ENCODE measurements around the gene DCST2. TPM values are rescaled to one million over a fixed set of nuclear protein-coding genes. Genes with fewer than 3 reads are reported as not detected.
A peak's percentile ranks its signal among the peaks of the same experiment; 100 is the strongest.

The DCST2 gene
- total and polyA plus RNA-seq, 7 experiments from 2014 or later: 0.22 to 3.3 (median 2.4) TPM; not detected in 2

GRCh38 chr1:154994591-154994990, 39.0 kb downstream of the DCST2 start:
- Histone ChIP-seq H3K9me3 (ENCODE audit: control insufficient read depth in 2 of 3, low read length in 3 of 3) (no peaks in the 10 kb centered on the region), H3K4me1 (ENCODE audit: control insufficient read depth in 2 of 2, insufficient read depth in 2 of 2, low read length in 2 of 2) (peaks cover 3 to 11% of the 10 kb centered on the region in 2 donors), H3K27me3 (ENCODE audit: control insufficient read depth in 2 of 2, insufficient read depth in 2 of 2, low read length in 2 of 2) (no peaks in the 10 kb centered on the region), H3K36me3 (ENCODE audit: control insufficient read depth in 2 of 3, insufficient read depth in 3 of 3, low read length in 3 of 3) (peaks cover 0 to 15% (median 3%) of the 10 kb centered on the region in 3 experiments), H3K4me3 (ENCODE audit: low read length) (no peak overlapping the region), H3K27ac (ENCODE audit: low read depth, low read length) (no peak overlapping the region)
- no peak overlapping the region for H3K4me3 Mint-ChIP-seq
- peak overlapping the region in 2 of 9 donors; percentile 6 to 16 for H3K27ac Mint-ChIP-seq
- intact Hi-C loops (cut with micrococcal nuclease): no loop called here
- no peaks in the 10 kb centered on the region for H3K9me3 Mint-ChIP-seq
- DNase-seq (no peak), ATAC-seq (no peak)
- peaks cover 13 to 32% (median 28%) of the 10 kb centered on the region in 7 donors for H3K4me1 Mint-ChIP-seq
- peaks cover 0 to 9% (median 2%) of the 10 kb centered on the region in 5 donors for H3K36me3 Mint-ChIP-seq
- CTCF ChIA-PET: interaction anchor here (1.4 to 17.9 kb wide), 5 partner anchors 12 to 63 kb away, joined by 4 to 291 read pairs (median 5); partner anchors contain the start of genes FLAD1 and PBXIP1
- no peaks in the 10 kb centered on the region for H3K27me3 Mint-ChIP-seq
- POLR2A ChIA-PET: interaction anchor here (0.7 to 18.2 kb wide), 11 partner anchors 10 to 58 kb away, joined by 3 to 270 read pairs (median 4); partner anchors contain the start of genes CKS1B, FLAD1, PMVK and PYGO2

- peaks cover 3 to 13% of the 10 kb centered on the region in 2 donors for H3K4me1 ChIP-seq (ENCODE audit: control insufficient read depth in 2 of 2, insufficient read depth in 2 of 2, low read length in 2 of 2)
- POLR2A ChIA-PET: interaction anchor here (0.7 to 18.2 kb wide), 11 partner anchors 10 to 58 kb away, joined by 3 to 270 read pairs (median 4); partner anchors contain the start of genes CKS1B, FLAD1, PMVK and PYGO2
Observed at GRCh38 chr1:154994269-154994587, 39.4 kb downstream of the DCST2 start.

DNA sequence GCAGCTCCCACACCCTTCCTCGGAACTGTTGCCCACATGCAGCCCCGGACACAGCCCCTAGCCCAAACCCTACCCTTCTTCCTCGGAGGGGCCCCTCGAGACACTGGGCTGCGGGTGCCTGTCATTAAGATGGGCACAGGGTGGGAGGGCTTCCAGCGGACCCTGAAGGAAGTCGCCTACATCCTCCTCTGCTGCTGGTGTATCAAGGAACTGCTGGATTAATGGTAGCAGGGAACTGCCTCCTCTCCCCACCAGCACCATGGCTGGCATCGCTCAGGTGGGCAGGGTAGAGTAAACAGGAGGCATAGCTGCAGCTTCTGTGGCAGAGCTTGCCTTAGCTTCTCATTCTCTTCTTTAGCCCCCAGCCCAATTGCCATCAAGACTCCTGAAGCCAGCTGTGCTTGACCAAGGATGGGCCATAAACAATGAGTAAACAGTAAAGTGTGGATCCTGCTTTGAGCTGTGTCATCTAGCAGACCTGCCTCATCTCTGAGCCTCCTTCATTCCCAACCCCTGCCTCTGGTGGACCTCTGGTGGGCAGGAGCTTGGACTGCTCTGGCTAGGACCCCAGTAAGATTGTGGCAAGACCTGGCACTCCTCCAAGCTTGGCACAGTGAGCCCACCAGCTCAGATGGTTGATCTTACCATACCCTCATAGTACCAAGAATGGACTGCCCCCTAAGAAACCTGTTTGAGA, 39.9 kb downstream of the DCST2 start, which contains the start of gene LENEP:
TSS of gene LENEP (plus strand) at position 15 of the 697 bp plus-strand sequence. CDS start at position 37, 22 bp downstream.
- no peak for ATAC-seq
- H3K36me3 Mint-ChIP-seq: peaks cover 0 to 17% (median 5%) of the 10 kb centered on the region in 5 donors
- Histone ChIP-seq H3K4me3 (ENCODE audit: low read length) (no peak within 1 kb of the TSS), H3K4me1 (ENCODE audit: control insufficient read depth in 2 of 2, insufficient read depth in 2 of 2, low read length in 2 of 2) (peaks cover 4 to 13% of the 10 kb centered on the region in 2 donors), H3K36me3 (ENCODE audit: control insufficient read depth in 2 of 3, insufficient read depth in 3 of 3, low read length in 3 of 3) (peaks cover under 1 to 24% (median 3%) of the 10 kb centered on the region in 3 experiments), H3K27ac (ENCODE audit: low read depth, low read length) (no peak within 1 kb of the TSS), H3K9me3 (ENCODE audit: control insufficient read depth in 2 of 3, low read length in 3 of 3) (no peaks in the 10 kb centered on the region), H3K27me3 (ENCODE audit: control insufficient read depth in 2 of 2, insufficient read depth in 2 of 2, low read length in 2 of 2) (no peaks in the 10 kb centered on the region)
- intact Hi-C loops (cut with micrococcal nuclease): no loop called here
- no peak for DNase-seq
- POLR2A ChIA-PET: interaction anchor here (0.7 to 18.2 kb wide), 13 partner anchors 8 to 57 kb away, joined by 3 to 270 read pairs (median 4); partner anchors contain the start of genes CKS1B, FLAD1, PMVK and PYGO2
- no peaks in the 10 kb centered on the region for H3K9me3 Mint-ChIP-seq
- CTCF ChIA-PET: interaction anchor here (1.0 to 17.9 kb wide), 7 partner anchors 11 to 64 kb away, joined by 3 to 291 read pairs (median 5); partner anchors contain the start of genes FLAD1, PBXIP1 and PMVK
- H3K27ac Mint-ChIP-seq: no peak within 1 kb of the TSS
- H3K4me1 Mint-ChIP-seq: peaks cover 16 to 34% (median 32%) of the 10 kb centered on the region in 7 donors
- no peaks in the 10 kb centered on the region for H3K27me3 Mint-ChIP-seq
- H3K4me3 Mint-ChIP-seq: no peak within 1 kb of the TSS

More at GRCh38 chr1:154994269-154994587, 39.4 kb downstream of the DCST2 start:
- Histone ChIP-seq H3K4me3 (ENCODE audit: low read length) (no peak overlapping the region), H3K27ac (ENCODE audit: low read depth, low read length) (no peak overlapping the region), H3K27me3 (ENCODE audit: control insufficient read depth in 2 of 2, insufficient read depth in 2 of 2, low read length in 2 of 2) (no peaks in the 10 kb centered on the region), H3K9me3 (ENCODE audit: control insufficient read depth in 2 of 3, low read length in 3 of 3) (no peaks in the 10 kb centered on the region), H3K36me3 (ENCODE audit: control insufficient read depth in 2 of 3, insufficient read depth in 3 of 3, low read length in 3 of 3) (peaks cover 0 to 19% (median 3%) of the 10 kb centered on the region in 3 experiments)
- ATAC-seq: no peak
- intact Hi-C loops (cut with micrococcal nuclease): no loop called here
- H3K27me3 Mint-ChIP-seq: no peaks in the 10 kb centered on the region
- CTCF ChIA-PET: interaction anchor here (1.0 to 17.9 kb wide), 7 partner anchors 11 to 63 kb away, joined by 3 to 291 read pairs (median 5); partner anchors contain the start of genes FLAD1, PBXIP1 and PMVK
- H3K4me3 Mint-ChIP-seq: no peak overlapping the region
- no peak for DNase-seq
- no peaks in the 10 kb centered on the region for H3K9me3 Mint-ChIP-seq
- H3K27ac Mint-ChIP-seq: no peak overlapping the region
- peaks cover 0 to 12% (median 2%) of the 10 kb centered on the region in 5 donors for H3K36me3 Mint-ChIP-seq
- peaks cover 16 to 34% (median 31%) of the 10 kb centered on the region in 7 donors for H3K4me1 Mint-ChIP-seq

GRCh38 chr1:154992721-154993571, 40.6 kb downstream of the DCST2 start:
- Mint-ChIP-seq H3K4me1 (peaks cover 16 to 35% (median 28%) of the 10 kb centered on the region in 7 donors), H3K4me3 (no peak overlapping the region), H3K27ac (no peak overlapping the region), H3K27me3 (no peaks in the 10 kb centered on the region), H3K36me3 (peaks cover 0 to 20% (median 7%) of the 10 kb centered on the region in 5 donors), H3K9me3 (no peaks in the 10 kb centered on the region)
- H3K4me1 ChIP-seq (ENCODE audit: control insufficient read depth in 2 of 2, insufficient read depth in 2 of 2, low read length in 2 of 2): peaks cover 5 to 8% of the 10 kb centered on the region in 2 donors
- H3K9me3 ChIP-seq (ENCODE audit: control insufficient read depth in 2 of 3, low read length in 3 of 3): no peaks in the 10 kb centered on the region
- intact Hi-C loops (cut with micrococcal nuclease): no loop called here
- DNase-seq (no peak), ATAC-seq (no peak)
- ChIA-PET CTCF (interaction anchor here (1.0 to 17.9 kb wide), 5 partner anchors 14 to 57 kb away, joined by 3 to 291 read pairs (median 5); partner anchors contain the start of gene PMVK), POLR2A (interaction anchor here (0.6 to 18.2 kb wide), 7 partner anchors 8 to 56 kb away, joined by 3 to 270 read pairs (median 5); partner anchors contain the start of gene FLAD1)
- no peak overlapping the region for H3K4me3 ChIP-seq (ENCODE audit: low read length)
- H3K27ac ChIP-seq (ENCODE audit: low read depth, low read length): no peak overlapping the region
- H3K27me3 ChIP-seq (ENCODE audit: control insufficient read depth in 2 of 2, insufficient read depth in 2 of 2, low read length in 2 of 2): no peaks in the 10 kb centered on the region
- H3K36me3 ChIP-seq (ENCODE audit: control insufficient read depth in 2 of 3, insufficient read depth in 3 of 3, low read length in 3 of 3): peaks cover 3 to 32% (median 10%) of the 10 kb centered on the region in 3 experiments

GRCh38 chr1:154990276-154990675, 43.3 kb downstream of the DCST2 start:
- no peaks in the 10 kb centered on the region for H3K27me3 ChIP-seq (ENCODE audit: control insufficient read depth in 2 of 2, insufficient read depth in 2 of 2, low read length in 2 of 2)
- ATAC-seq (no peak), DNase-seq (no peak)
- Mint-ChIP-seq H3K9me3 (no peaks in the 10 kb centered on the region), H3K4me3 (no peak overlapping the region), H3K27me3 (no peaks in the 10 kb centered on the region), H3K4me1 (peaks cover 12 to 24% (median 18%) of the 10 kb centered on the region in 7 donors), H3K27ac (no peak overlapping the region), H3K36me3 (peaks cover 0 to 20% (median 10%) of the 10 kb centered on the region in 5 donors)
- H3K4me3 ChIP-seq (ENCODE audit: low read length): no peak overlapping the region
- H3K27ac ChIP-seq (ENCODE audit: low read depth, low read length): no peak overlapping the region
- CTCF ChIA-PET: interaction anchor here (0.6 to 17.9 kb wide), 3 partner anchors 24 to 587 kb away, joined by 3 to 291 read pairs (median 3); no protein-coding TSS in a partner anchor
- H3K9me3 ChIP-seq (ENCODE audit: control insufficient read depth in 2 of 3, low read length in 3 of 3): no peaks in the 10 kb centered on the region
- H3K36me3 ChIP-seq (ENCODE audit: control insufficient read depth in 2 of 3, insufficient read depth in 3 of 3, low read length in 3 of 3): peaks cover 3 to 44% (median 10%) of the 10 kb centered on the region in 3 experiments
- intact Hi-C loops (cut with micrococcal nuclease): no loop called here
- H3K4me1 ChIP-seq (ENCODE audit: control insufficient read depth in 2 of 2, insufficient read depth in 2 of 2, low read length in 2 of 2): peaks cover 5 to 8% of the 10 kb centered on the region in 2 donors
- POLR2A ChIA-PET: interaction anchor here (0.8 to 1.1 kb wide), 2 partner anchors 29 to 34 kb away, joined by 3 to 4 read pairs; partner anchors contain the start of genes PBXIP1 and PYGO2

Data from naive thymus-derived CD4-positive, alpha-beta T cell (primary cell).